T-helper 1 cell (primary cell): Measurements from ENCODE around the gene SERINC5.
A peak's percentile ranks its signal among the peaks of the same experiment; 100 is the strongest.

Source experiments
- DNase-seq, 5 donors: peaks; one replicate each; pipeline ENCODE4 v3.0.0-alpha.2; 2012 to 2020

Gene SERINC5

GRCh38 chr5:80092486-80093107, 163.3 kb downstream of the SERINC5 start:
- DNase-seq = peak in 1 of 5 donors; percentile 30

GRCh38 chr5:80091792-80092192, 164.1 kb downstream of the SERINC5 start:
- DNase-seq = peak in 2 of 5 donors; percentile 21 to 69

- DNase-seq = no peak
These were observed 165.0 kb downstream of the SERINC5 start for GRCh38 chr5:80090884-80091166.

GRCh38 chr5:80083101-80083890, 172.6 kb downstream of the SERINC5 start:
- peak in 1 of 5 donors; percentile 64 for DNase-seq

- peak; percentile 9 to 74 (median 26) for DNase-seq
These were observed 173.1 kb downstream of the SERINC5 start for GRCh38 chr5:80082731-80083100.

- DNase-seq = no peak
These were observed 173.6 kb downstream of the SERINC5 start for GRCh38 chr5:80082281-80082680.

- no peak for DNase-seq
These were observed 176.9 kb downstream of the SERINC5 start for GRCh38 chr5:80078921-80079320.

GRCh38 chr5:80077051-80077714, 178.7 kb downstream of the SERINC5 start:
- DNase-seq = no peak

GRCh38 chr5:80076131-80077050, 179.5 kb downstream of the SERINC5 start:
- no peak for DNase-seq

GRCh38 chr5:80072103-80073073, 183.5 kb downstream of the SERINC5 start:
- DNase-seq = no peak

- DNase-seq = no peak
These were observed 184.3 kb downstream of the SERINC5 start for GRCh38 chr5:80071510-80072021.

GRCh38 chr5:80070338-80071056, 185.4 kb downstream of the SERINC5 start:
- no peak for DNase-seq

GRCh38 chr5:80069918-80070318, 185.9 kb downstream of the SERINC5 start:
- DNase-seq = no peak

- no peak for DNase-seq
These were observed 186.5 kb downstream of the SERINC5 start for GRCh38 chr5:80069251-80069800.

GRCh38 chr5:80068775-80069174, 187.1 kb downstream of the SERINC5 start:
- DNase-seq = no peak

- DNase-seq = no peak
These were observed 187.6 kb downstream of the SERINC5 start for GRCh38 chr5:80068246-80068636.

- DNase-seq = no peak
These were observed 188.2 kb downstream of the SERINC5 start for GRCh38 chr5:80067531-80068245.

- no peak for DNase-seq
These were observed 188.8 kb downstream of the SERINC5 start for GRCh38 chr5:80067016-80067415.

- no peak for DNase-seq
These were observed 191.7 kb downstream of the SERINC5 start for GRCh38 chr5:80064124-80064523.
